Smooth muscle cell (in vitro differentiated cells): ENCODE measurements around the gene CYP1A2. TPM values are rescaled to one million over a fixed set of nuclear protein-coding genes. Genes with fewer than 3 reads are reported as not detected.

Experiments used
- DNase-seq: peaks from one replicate; lab custom pipeline; 2025; ENCODE audit not compliant: unreplicated experiment; lab: John Stamatoyannopoulos, UW
- H2AFZ ChIP-seq: fragments of 200-600 bp; sonication (generic); 2 replicates; pipeline ENCODE4 v1.6.0; 2016; ENCODE audit warnings: antibody characterized with exemption, low read depth, mild to moderate bottlenecking
- H3F3A ChIP-seq: fragments of 200-600 bp; sonication (generic); 2 replicates; pipeline ENCODE4 v1.6.0; 2017; ENCODE audit warnings: antibody characterized with exemption, low read depth
- H3K27ac ChIP-seq: fragments of 200-600 bp; sonication (generic); 2 replicates; pipeline ENCODE4 v1.5.1; 2016; ENCODE audit warnings: low read depth, mild to moderate bottlenecking
- H3K27me3 ChIP-seq: fragments of 200-600 bp; sonication (generic); 2 replicates; pipeline ENCODE4 v1.6.1; 2016; ENCODE audit warnings: low read depth, mild to moderate bottlenecking
- H3K36me3 ChIP-seq: fragments of 200-600 bp; sonication (generic); 2 replicates; pipeline ENCODE4 v1.5.1; 2016; ENCODE audit warnings: low read depth
- H3K4me1 ChIP-seq: fragments of 200-600 bp; sonication (generic); 2 replicates; pipeline ENCODE4 v1.5.1; 2016; ENCODE audit warnings: low read depth
- H3K4me2 ChIP-seq: fragments of 200-600 bp; sonication (generic); 2 replicates; pipeline ENCODE4 v1.6.0; 2016; ENCODE audit warnings: mild to moderate bottlenecking
- H3K4me3 ChIP-seq: fragments of 200-600 bp; sonication (generic); 2 replicates; pipeline ENCODE4 v1.5.1; 2016; ENCODE audit warnings: mild to moderate bottlenecking
- H3K79me2 ChIP-seq: fragments of 200-600 bp; sonication (generic); 2 replicates; pipeline ENCODE4 v1.6.0; 2016; ENCODE audit warnings: low read depth, mild to moderate bottlenecking
- H3K9ac ChIP-seq: fragments of 200-600 bp; sonication (generic); 2 replicates; pipeline ENCODE4 v1.6.0; 2016; ENCODE audit warnings: low read depth
- H3K9me3 ChIP-seq: fragments of 200-600 bp; sonication (generic); replicated peaks from 2 replicates; pipeline ENCODE4 v1.5.1; 2016; ENCODE audit warnings: low read depth
- H4K20me1 ChIP-seq: fragments of 200-600 bp; sonication (generic); 2 replicates; pipeline ENCODE4 v1.6.0; 2016; ENCODE audit warnings: low read depth
- CTCF ChIP-seq: fragments of 200-600 bp; sonication (generic); IDR thresholded peaks from 2 replicates; pipeline ENCODE4 v1.5.1; 2017; ENCODE audit warnings: borderline replicate concordance, mild to moderate bottlenecking, antibody characterized with exemption; ENCODE audit not compliant: insufficient read depth, poor library complexity, severe bottlenecking
- WGBS: methylation state at CpG from one replicate; pipeline ENCODE4 v1.1.7; 2016; ENCODE audit warnings: low lambda C conversion rate; 5-methylcytosine and 5-hydroxymethylcytosine counted together
- polyA plus RNA-seq: library from polyadenylated mRNA; unstranded; fragments of >200 nt; fragmentation: Nextera tagmentation; extraction: Ambion mirVana; gene quantifications from 2 replicates; pipeline ENCODE4 v1.2.1, GENCODE V29; 2016
- total RNA-seq: library from RNA; depleted of rRNA; stranded (reverse); fragments of >200 nt; gene quantifications from 2 replicates; pipeline ENCODE4 v1.2.3, GENCODE V29; 2014

CYP1A2 gene
- total and polyA plus RNA-seq, 2 experiments from 2014 or later = not detected

GRCh38 chr15:74792227-74793016 is 43.8 kb downstream of the CYP1A2 start:
- H3K4me2 ChIP-seq = no peak overlapping the region
- no peak overlapping the region for H3K27ac ChIP-seq
- no peak for DNase-seq
- H3K4me3 ChIP-seq = no peak overlapping the region
- peaks cover 73% of the 10 kb centered on the region for H3K79me2 ChIP-seq
- WGBS = 95% methylated on average over 12 of the region's 12 CpGs
- no peak for TF ChIP-seq CTCF
- no peaks in the 10 kb centered on the region for H3K9me3 ChIP-seq
- H3K4me1 ChIP-seq = peaks cover 9% of the 10 kb centered on the region
- H3K27me3 ChIP-seq = no peaks in the 10 kb centered on the region
- H3F3A ChIP-seq = peaks cover 12% of the 10 kb centered on the region
- no peak overlapping the region for H2AFZ ChIP-seq
- peaks cover 98% of the 10 kb centered on the region for H4K20me1 ChIP-seq
- no peak overlapping the region for H3K9ac ChIP-seq
- H3K36me3 ChIP-seq = no peaks in the 10 kb centered on the region

- H3K9ac ChIP-seq = no peak overlapping the region
- peaks cover 12% of the 10 kb centered on the region for H3F3A ChIP-seq
- no peak for DNase-seq
- no peak overlapping the region for H3K27ac ChIP-seq
- no peak overlapping the region for H3K4me2 ChIP-seq
- no peaks in the 10 kb centered on the region for H3K36me3 ChIP-seq
- no peak for TF ChIP-seq CTCF
- no peaks in the 10 kb centered on the region for H3K9me3 ChIP-seq
- H3K27me3 ChIP-seq = no peaks in the 10 kb centered on the region
- no peak overlapping the region for H2AFZ ChIP-seq
- peaks cover 66% of the 10 kb centered on the region for H3K79me2 ChIP-seq
- H3K4me3 ChIP-seq = no peak overlapping the region
- peaks cover 8% of the 10 kb centered on the region for H3K4me1 ChIP-seq
- peaks cover 98% of the 10 kb centered on the region for H4K20me1 ChIP-seq
- 76% methylated on average over 12 of the region's 12 CpGs for WGBS
Measured at GRCh38 chr15:74793135-74794028, 44.7 kb downstream of the CYP1A2 start.

- Histone ChIP-seq H2AFZ (no peak overlapping the region), H3K79me2 (peaks cover 57% of the 10 kb centered on the region), H3K36me3 (no peaks in the 10 kb centered on the region), H3K9ac (no peak overlapping the region), H3K4me2 (no peak overlapping the region), H3F3A (peaks cover 12% of the 10 kb centered on the region), H3K27ac (no peak overlapping the region), H4K20me1 (peaks cover 92% of the 10 kb centered on the region), H3K27me3 (no peaks in the 10 kb centered on the region), H3K4me3 (no peak overlapping the region), H3K4me1 (no peaks in the 10 kb centered on the region), H3K9me3 (no peaks in the 10 kb centered on the region)
- 80% methylated on average over 6 of the region's 9 CpGs for WGBS
- DNase-seq = no peak
- TF ChIP-seq CTCF = no peak
Measured at GRCh38 chr15:74794248-74794969, 45.8 kb downstream of the CYP1A2 start.
